GM10847 (cell line): ENCODE data around the gene ANO6.

ENCODE experiments used
- POLR2A ChIP-seq: IDR thresholded peaks from 2 replicates; pipeline ENCODE4 v1.6.1; 2011; ENCODE audit not compliant: insufficient read length; ENCODE audit errors: extremely low read depth

The ANO6 gene

DNA sequence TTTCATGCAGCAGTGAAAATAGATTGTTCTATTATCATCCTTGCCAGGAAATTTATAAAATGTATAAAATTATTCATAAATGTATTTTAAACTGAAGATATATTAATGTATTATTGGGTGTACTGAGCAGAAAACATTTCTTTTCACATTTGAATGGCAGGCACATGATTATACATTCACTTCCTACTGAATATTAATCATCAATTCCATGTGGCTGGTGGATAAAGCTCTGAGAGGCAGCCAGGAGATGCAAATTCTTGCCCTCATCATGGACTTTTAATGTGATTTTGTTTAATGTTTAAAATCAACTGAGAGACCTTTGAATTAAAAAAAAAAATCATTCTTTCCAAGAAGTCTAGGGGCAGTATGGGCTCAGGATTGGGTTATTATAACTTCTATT, 40.8 kb downstream of the ANO6 start:
- TF ChIP-seq POLR2A, result no peak

DNA sequence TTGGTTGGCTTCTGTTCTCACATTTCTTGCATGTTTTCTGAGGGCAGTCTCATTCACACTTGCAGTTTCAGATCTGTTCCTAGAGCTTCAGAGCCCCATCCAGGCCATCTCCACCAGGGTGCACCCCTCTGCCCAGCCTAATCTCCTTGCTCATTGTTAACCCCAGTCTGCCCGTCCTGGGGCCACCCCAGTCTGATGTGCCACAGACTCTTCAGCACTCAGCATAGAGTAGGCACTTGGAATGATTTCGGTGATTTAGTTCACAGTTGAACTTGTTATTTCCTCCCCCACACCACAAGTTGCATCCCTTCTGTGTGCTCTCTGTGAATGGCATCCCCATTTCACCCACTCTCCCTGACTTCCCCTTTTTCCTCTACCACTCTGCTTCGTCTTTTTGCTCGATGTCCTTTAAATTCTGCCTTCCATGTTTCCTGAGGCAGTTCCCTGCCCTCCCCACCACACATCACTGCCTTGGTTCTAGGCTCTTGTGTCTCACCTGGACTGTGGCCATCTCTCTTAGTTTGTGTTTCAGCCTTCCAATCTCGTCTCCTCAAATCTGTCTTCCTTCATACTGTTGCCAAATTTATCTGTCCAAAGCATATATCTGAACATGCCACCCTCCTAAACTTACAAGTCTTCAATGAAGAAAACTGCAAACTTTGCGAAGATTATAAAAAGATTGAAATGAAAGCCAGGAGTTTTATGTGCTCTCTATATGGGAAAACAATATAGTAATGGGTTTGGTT, 41.5 kb downstream of the ANO6 start:
- TF ChIP-seq POLR2A, result no peak

DNA sequence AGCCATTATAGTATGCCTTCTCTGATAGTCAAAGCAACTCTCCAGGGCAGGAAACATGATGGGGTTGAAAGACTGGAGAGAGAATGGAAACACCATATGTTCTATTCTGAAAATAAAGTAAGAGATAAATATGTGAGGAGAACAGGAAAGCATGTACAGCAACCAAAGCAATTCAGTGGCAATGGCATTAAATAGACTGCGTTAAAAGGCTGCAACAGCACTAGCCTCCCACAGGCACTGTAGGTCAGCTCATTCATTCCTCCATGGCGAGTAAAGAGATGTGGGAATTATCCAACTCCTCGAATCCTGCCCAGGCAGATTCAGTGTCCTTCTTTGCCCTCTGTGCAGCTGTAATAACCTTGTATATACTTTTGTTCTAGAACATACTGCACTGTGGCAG, 43.8 kb downstream of the ANO6 start:
- TF ChIP-seq POLR2A, result no peak

DNA sequence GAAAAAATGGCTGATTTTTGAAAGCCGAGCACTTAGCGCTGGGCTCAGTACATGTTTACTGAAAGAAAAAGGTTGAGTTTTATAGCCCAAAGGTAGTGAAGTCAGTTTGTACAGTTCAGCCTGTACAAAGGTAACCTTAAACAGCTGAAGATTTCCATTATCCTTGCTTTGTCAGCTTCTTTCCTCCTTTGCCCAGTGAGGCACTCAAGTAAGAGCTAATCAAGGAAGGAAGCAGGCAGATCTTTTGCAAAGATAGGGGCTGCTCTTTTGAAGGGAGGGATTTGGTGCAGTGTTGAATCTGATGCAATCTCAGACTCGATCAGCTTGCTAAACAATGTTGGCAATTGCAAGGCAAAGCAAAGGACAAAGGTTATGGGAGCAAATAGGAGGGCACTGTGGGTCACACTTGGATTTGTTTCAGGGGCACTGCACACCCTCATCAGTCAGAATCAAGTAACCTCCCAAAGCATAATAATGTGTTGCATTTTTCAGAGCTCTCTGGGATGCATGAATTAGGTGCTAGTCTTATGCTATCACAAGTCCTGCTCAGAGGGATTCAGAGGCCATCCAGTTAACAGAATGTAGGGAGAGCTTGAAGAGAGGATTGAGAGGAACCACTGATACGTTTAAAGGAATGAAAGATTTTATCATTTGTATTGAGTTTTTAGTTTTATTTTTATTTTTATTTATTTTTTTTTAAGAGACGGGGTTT, 44.4 kb downstream of the ANO6 start:
- no peak for TF ChIP-seq POLR2A

DNA sequence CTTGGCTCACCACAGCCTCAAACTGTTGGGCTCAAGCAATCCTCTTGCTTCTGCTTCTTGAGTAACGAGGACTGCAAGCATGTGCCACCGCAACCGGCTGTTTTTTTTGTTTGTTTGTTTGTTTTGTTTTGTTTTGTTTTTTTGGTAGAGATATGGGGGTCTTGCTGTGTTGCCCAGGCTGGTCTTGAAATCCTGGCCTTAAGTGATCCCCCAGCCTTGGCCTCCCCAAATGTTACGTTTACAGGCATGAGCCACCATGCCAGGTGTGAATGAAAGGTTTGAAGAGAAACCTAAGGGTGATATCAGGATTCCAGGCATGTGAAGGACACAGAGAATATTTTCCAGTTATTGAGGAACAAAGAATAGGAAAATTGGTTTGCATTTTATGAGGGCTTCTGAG, 45.0 kb downstream of the ANO6 start:
- TF ChIP-seq POLR2A, result no peak

DNA sequence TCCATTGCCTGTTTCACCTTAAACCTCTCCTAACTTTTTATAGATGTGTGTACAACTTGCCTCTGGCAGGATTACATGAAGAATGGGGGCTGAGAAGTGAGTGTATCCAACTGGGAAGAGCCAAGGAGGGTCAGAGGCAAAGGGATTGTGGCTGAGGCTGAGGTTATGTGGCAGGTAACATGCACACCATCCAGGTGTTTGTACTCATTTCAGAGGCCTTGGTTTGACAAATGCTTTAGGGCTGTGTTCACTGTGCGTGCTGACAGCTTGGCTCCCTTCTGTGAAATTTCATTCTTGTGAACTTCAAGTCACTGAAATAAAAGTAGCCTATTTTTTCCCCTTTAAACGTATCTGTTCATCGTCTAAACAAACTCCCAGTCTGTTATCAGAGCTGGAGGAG, 47.7 kb downstream of the ANO6 start:
- no peak for TF ChIP-seq POLR2A

DNA sequence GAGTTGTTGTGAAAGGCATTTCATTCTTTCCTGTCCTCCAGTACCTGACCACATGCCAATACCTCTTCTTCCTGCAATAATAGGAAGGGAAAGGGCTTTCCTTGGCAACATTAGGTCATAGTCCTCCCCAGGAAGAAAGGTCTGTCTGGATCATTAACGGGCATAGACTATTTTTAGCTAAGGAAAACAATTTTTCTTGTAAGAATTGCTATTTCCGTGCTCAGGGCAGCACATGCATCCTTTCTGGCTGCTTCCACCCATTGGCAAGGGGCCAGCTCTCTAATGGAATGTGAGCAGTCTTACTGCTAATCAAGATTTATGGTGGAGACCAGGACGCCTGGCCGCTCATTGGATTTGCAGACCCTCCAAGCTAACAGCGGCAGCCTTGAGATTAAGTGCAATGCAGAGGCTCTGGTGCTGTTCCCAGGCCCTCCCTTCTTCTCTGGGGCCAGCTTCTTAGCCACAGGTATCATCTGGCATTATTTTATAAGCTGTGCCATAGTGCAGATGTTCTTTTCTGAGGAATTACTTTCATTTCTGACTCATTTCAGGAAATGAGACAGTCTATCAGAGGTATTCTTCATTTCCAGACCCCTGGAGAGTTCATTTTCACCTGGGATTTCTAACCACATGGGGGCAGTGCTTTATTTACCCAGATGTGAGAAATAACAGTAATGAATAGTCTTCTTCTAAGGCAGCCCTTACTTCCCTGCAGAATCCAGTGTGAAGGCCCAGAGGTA, 52.9 kb downstream of the ANO6 start:
- TF ChIP-seq POLR2A, result no peak

DNA sequence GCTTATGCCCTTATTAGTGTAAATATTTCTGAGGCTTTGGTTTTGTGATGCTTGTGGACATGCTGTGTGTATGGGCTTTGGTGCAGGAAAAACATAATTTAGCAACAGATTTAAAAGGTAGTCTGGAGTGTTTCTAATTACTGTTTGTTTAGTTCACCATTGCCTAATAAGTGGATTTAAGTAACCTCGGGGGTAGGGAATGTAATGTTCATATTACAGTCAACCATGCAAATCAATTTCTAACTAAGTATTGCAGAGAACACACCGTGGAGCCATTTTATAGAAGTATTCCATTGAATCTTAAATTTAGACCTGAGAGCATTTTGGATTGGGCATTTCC, 53.5 kb downstream of the ANO6 start:
- TF ChIP-seq POLR2A, result no peak

DNA sequence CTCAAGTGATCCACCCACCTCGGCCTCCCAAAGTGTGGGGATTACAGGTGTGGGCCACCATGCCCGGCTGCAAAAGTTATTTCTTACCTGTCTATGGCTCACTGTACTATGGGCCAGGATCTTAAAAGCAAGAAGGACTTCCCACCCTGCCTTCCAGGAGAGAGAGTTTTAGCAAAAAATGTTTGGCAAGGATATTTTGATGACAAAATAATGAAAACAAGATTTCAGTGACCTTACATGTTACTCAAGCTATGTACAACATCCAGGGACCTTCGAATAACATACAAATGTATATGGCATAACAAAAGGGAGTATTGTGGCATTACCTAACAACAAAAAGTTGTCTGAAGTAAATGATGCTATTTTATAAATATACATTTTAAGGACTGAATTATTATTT, 55.1 kb downstream of the ANO6 start:
- TF ChIP-seq POLR2A, result no peak

DNA sequence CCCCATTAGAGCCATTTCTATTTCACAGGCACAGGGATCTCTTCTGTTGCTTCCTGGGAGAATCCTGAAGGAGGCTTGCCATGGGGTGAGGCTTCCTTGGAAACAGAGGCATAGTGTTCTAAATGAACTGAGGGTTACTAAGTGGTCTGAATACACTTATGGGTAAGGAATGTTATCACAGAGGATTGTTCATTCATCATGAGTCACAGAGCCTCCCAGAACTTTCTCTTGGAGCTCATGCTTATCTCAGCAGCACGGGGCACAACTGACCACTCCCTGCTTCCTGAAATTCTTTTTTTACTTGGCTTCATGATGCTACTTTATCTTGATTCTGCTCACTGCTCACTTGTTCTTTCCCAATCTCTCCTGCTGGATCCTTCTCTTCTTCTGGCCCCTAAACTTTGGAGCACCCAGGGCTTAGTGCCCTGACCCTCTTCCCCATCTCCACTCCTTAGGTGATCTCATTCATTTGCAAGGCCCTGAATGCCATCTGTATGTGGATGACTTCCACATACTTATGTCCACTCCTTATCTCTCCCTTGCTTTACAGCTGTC, 57.9 kb downstream of the ANO6 start:
- TF ChIP-seq POLR2A, result no peak

DNA sequence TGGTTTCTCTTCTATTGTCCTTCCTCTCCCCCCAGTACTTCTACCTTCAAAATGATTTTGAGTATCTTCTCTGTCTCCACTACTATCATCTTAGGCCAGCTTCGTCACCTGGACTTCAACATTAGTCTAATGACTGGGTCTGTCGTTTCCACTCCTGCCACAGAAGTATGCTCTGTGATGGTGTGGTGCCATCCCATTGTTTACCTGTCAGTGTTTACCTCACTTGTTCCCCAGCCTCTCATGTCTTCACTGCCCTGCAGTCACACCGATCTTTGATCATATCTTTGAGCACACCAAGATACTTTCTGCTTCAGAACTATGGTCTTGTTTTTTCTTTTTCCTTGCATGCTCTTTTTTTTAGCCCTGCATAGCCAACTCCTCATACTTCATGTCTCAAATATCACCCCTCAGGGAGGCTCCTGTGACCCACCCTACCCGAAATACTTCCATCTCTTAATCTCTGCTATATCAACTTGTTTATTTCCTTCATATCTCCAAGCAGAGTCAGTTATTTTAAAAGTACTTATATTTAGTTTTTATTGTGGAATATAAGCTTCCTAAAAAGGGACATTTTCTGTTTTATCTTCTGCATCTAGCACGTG, 60.4 kb downstream of the ANO6 start:
- no peak for TF ChIP-seq POLR2A

DNA sequence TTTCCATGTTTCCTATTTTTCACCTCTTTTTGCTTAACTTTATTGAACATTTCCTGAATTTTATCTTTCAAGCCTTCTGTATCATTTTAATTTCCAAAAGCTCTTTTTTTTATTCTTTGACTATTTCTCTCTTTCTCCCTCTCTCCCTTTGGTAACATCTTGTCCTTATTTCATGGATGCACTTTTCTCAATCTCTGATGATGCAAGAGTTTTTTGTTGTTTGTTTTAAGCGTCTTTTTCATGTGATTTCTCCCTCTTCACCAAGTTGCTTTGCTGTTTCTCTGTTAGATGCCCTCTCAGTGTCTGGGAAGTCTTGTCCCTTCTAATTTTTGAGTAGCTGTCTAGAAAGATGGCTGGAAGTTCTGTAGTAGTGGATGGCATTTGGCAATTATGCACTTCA, 62.6 kb downstream of the ANO6 start:
- TF ChIP-seq POLR2A, result no peak

DNA sequence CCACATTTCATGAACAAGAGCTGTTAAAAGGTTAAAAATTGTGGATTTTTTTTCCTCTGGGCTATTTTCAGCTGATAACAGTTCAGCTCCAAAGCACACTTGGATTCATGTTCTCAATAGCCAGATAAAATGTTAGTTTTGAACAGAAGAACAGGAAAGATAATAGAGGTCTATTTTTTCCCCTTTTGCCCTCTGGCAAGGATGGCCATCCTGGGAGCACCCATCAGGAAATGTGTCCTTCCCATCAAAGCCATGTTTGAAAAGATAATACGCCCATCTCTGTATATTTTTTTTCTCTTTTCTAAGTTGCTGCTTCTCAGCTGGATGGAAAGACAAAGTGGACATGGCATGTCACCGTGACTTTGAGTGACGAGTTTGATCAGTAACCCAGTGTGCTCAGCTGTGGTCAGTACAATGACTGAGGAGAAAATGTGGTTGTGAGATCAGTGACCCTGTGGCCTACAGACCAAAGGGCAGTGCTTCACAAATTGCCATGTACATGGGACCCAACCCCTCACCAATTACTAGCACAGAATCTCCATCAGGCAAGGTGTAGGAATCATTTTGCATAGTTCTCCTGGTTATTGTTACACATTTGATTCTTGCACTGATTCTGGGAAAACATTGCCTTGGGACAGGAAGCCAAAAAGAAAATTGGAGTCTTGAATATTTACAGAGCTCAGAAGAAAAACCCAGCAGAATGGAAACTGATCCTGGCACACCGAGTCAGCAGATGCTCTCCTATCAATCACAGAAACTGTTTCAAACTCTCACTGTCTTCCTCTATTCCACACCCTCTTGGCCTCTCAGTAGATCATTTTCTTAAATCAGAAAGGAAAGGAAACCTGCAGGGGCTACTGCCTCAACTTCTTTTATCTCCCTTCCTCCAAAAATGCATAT, 64.3 kb downstream of the ANO6 start:
- no peak for TF ChIP-seq POLR2A

DNA sequence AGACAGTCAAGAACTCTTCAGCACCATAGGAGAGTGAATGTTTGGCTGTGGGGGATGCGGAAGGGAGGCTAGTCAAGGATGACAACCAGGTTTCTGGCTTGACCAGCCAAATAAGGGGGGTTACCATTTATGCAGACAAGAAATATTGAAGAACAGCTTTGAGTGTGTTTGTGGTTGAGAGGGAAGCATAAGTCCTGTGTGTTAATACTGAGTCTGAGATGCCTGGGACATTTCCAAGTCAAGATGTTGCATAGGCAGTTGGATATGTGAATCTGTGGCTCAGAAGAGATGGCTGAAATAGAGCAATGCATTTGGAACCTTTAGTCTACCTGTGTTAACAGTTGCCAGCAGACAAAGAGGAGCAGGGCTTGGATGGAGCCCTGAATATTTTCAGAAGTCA, 66.1 kb downstream of the ANO6 start:
- no peak for TF ChIP-seq POLR2A

DNA sequence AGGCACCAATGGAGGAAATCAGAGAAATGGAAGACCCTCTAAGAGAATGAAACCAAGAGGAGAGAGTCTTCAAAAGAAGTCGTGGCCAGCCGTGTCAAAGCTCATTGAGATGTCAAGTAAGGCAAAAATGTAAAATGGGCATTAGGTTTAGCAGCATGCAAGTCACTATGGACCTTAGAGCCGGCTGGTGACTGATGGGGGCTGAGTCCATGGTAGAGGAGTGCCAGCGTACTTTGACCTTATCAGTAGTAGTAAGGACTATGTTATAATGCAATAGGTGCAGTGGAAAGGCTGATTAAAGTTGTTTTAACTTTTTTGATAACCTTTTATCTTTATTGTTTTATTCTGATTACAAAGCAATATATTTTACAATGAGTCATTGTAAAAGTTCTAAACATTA, 66.5 kb downstream of the ANO6 start:
- TF ChIP-seq POLR2A, result no peak
